HG03196 (cell line): ENCODE results near the gene TSEN15.

Experiments
- ATAC-seq: cut with Tn5 transposase; IDR thresholded peaks from one replicate; pipeline ENCODE4 v1.9.1; 2021; ENCODE audit not compliant: unreplicated experiment

Gene TSEN15

GRCh38 chr1:184052194-184052559, 647 bp downstream of the TSEN15 start:
- no peak for ATAC-seq

GRCh38 chr1:184052750-184053149, 1.2 kb downstream of the TSEN15 start:
- no peak for ATAC-seq

- no peak for ATAC-seq
Observed at GRCh38 chr1:184053881-184054280, 2.4 kb downstream of the TSEN15 start.

- no peak for ATAC-seq
Observed at GRCh38 chr1:184056921-184057555, 5.5 kb downstream of the TSEN15 start.

- ATAC-seq: no peak
Observed at GRCh38 chr1:184059887-184060286, 8.4 kb downstream of the TSEN15 start.

GRCh38 chr1:184060316-184060715, 8.8 kb downstream of the TSEN15 start:
- ATAC-seq: no peak

- ATAC-seq: no peak
Observed at GRCh38 chr1:184061396-184062003, 10.0 kb downstream of the TSEN15 start.

- no peak for ATAC-seq
Observed at GRCh38 chr1:184062640-184063286, 11.2 kb downstream of the TSEN15 start.

- no peak for ATAC-seq
Observed at GRCh38 chr1:184065559-184065958, 14.0 kb downstream of the TSEN15 start.

- no peak for ATAC-seq
Observed at GRCh38 chr1:184068354-184068753, 16.8 kb downstream of the TSEN15 start.

- ATAC-seq: no peak
Observed at GRCh38 chr1:184069675-184070074, 18.1 kb downstream of the TSEN15 start.

GRCh38 chr1:184072376-184072775, 20.8 kb downstream of the TSEN15 start:
- ATAC-seq: no peak

GRCh38 chr1:184074383-184074782, 22.9 kb downstream of the TSEN15 start:
- no peak for ATAC-seq

GRCh38 chr1:184075055-184076029, 23.8 kb downstream of the TSEN15 start:
- ATAC-seq: peak; percentile 56

- no peak for ATAC-seq
Observed at GRCh38 chr1:184078564-184079249, 27.2 kb downstream of the TSEN15 start.

GRCh38 chr1:184080309-184080708, 28.8 kb downstream of the TSEN15 start:
- ATAC-seq: no peak

- no peak for ATAC-seq
Observed at GRCh38 chr1:184082541-184083415, 31.2 kb downstream of the TSEN15 start.

GRCh38 chr1:184085667-184086066, 34.1 kb downstream of the TSEN15 start:
- no peak for ATAC-seq

GRCh38 chr1:184088037-184088436, 36.5 kb downstream of the TSEN15 start:
- ATAC-seq: no peak

GRCh38 chr1:184093071-184093470, 41.5 kb downstream of the TSEN15 start:
- no peak for ATAC-seq
